Bronchus fibroblast of lung (primary cell): ENCODE measurements around the gene AHDC1. TPM values are rescaled to one million over a fixed set of nuclear protein-coding genes. Genes with fewer than 3 reads are reported as not detected.

Source experiments
- total RNA-seq: library from RNA; depleted of rRNA; stranded (reverse); fragments of >200 nt; gene quantifications from 2 replicates; pipeline ENCODE4 v1.2.3, GENCODE V29; 2015

The AHDC1 gene
- total RNA-seq, result 8.3 and 8.6 TPM in 2 replicates

GRCh38 chr1:27603681-27604578, at the start of gene AHDC1:
Gene AHDC1, minus strand, starts transcription at chr1:27604144. Its CDS starts 52,029 bp downstream, at chr1:27552115.

GRCh38 chr1:27634985-27635367, 31.0 kb upstream of the AHDC1 start, which contains the start of gene FGR:
Gene FGR, minus strand, starts transcription at chr1:27635185. Its CDS starts 11,269 bp downstream, at chr1:27623916.

GRCh38 chr1:27489973-27490741, 113.8 kb downstream of the AHDC1 start, which contains the start of gene WASF2:
Gene WASF2, minus strand, starts transcription at chr1:27490167. Its CDS starts 61,277 bp downstream, at chr1:27428890.

Other genes starting within 250 kb of the AHDC1 start
- gene MAP3K6, start 237.2 kb downstream of the AHDC1 start, total RNA-seq, result 14.1 and 18.4 TPM in 2 replicates
- gene FCN3, start 229.3 kb downstream of the AHDC1 start, total RNA-seq, result not detected in 2 replicates
- gene CD164L2, start 220.8 kb downstream of the AHDC1 start, total RNA-seq, result not detected in 2 replicates
- gene GPR3, start 211.5 kb downstream of the AHDC1 start, total RNA-seq, result 0.45 and 1.0 TPM in 2 replicates
- gene WASF2, start 114.0 kb downstream of the AHDC1 start, total RNA-seq, result 24.7 and 25.1 TPM in 2 replicates
- gene FGR, start 31.0 kb upstream of the AHDC1 start, total RNA-seq, result under 0.01 TPM in 1 of 2 replicates, not detected in the other
- gene IFI6, start 68.0 kb upstream of the AHDC1 start, total RNA-seq, result 15.3 and 23.5 TPM in 2 replicates
- gene FAM76A, start 121.8 kb upstream of the AHDC1 start, total RNA-seq, result 5.7 and 7.6 TPM in 2 replicates
- 25.4 and 32.9 TPM in 2 replicates for gene STX12, start 169.1 kb upstream of the AHDC1 start, total RNA-seq
- 38.7 and 45.1 TPM in 2 replicates for gene PPP1R8, start 226.6 kb upstream of the AHDC1 start, total RNA-seq